ENCODE data around the gene SLC22A4.

- TF ChIP-seq POLR2A (IDR thresholded peaks at IDR 0.05; ENCODE audit: low read depth, low read length) = no peak
- TF ChIP-seq POLR2AphosphoS5 (IDR thresholded peaks at IDR 0.05; ENCODE audit: low read depth, low read length) = no peak
- TF ChIP-seq TAF1 (IDR thresholded peaks at IDR 0.05; ENCODE audit: borderline replicate concordance, low read depth, low read length) = no peak
Observed at GRCh38 chr5:132299917-132300316, 5.7 kb downstream of the SLC22A4 start.
